Activated T-cell treated with anti-CD3 and anti-CD28 coated beads, Interleukin-2, amount 50 U/mL, for 1 hour (primary cell): ENCODE results near the gene EFCAB6.

Experiments used
- DNase-seq: peaks from one replicate; pipeline ENCODE4 v3.0.0-alpha.2; 2020

EFCAB6 gene

GRCh38 chr22:43829904-43830851 is 18.1 kb upstream of the EFCAB6 start:
- no peak for DNase-seq

- DNase-seq = no peak
These were observed 17.1 kb upstream of the EFCAB6 start for GRCh38 chr22:43828998-43829782.

- no peak for DNase-seq
These were observed 16.6 kb upstream of the EFCAB6 start for GRCh38 chr22:43828725-43828997.

GRCh38 chr22:43827926-43828724 is 16.0 kb upstream of the EFCAB6 start:
- no peak for DNase-seq

GRCh38 chr22:43827003-43827735 is 15.1 kb upstream of the EFCAB6 start:
- no peak for DNase-seq

- DNase-seq = no peak
These were observed 14.3 kb upstream of the EFCAB6 start for GRCh38 chr22:43826142-43827002.

- no peak for DNase-seq
These were observed 13.5 kb upstream of the EFCAB6 start for GRCh38 chr22:43825651-43826050.

GRCh38 chr22:43824724-43825420 is 12.8 kb upstream of the EFCAB6 start:
- DNase-seq = no peak

GRCh38 chr22:43823911-43824665 is 12.0 kb upstream of the EFCAB6 start:
- no peak for DNase-seq

- DNase-seq = no peak
These were observed 11.3 kb upstream of the EFCAB6 start for GRCh38 chr22:43823353-43823908.

GRCh38 chr22:43821606-43822425 is 9.7 kb upstream of the EFCAB6 start:
- DNase-seq = no peak

GRCh38 chr22:43820651-43821305 is 8.7 kb upstream of the EFCAB6 start:
- DNase-seq = no peak

- DNase-seq = no peak
These were observed 8.0 kb upstream of the EFCAB6 start for GRCh38 chr22:43819931-43820640.

- no peak for DNase-seq
These were observed 7.4 kb upstream of the EFCAB6 start for GRCh38 chr22:43819421-43819921.

GRCh38 chr22:43818981-43819380 is 6.9 kb upstream of the EFCAB6 start:
- no peak for DNase-seq

- DNase-seq = no peak
These were observed 5.3 kb upstream of the EFCAB6 start for GRCh38 chr22:43817402-43817801.

GRCh38 chr22:43814264-43814663 is 2.2 kb upstream of the EFCAB6 start:
- no peak for DNase-seq
